ENCODE data around the gene CBLN1. TPM values are rescaled to one million over a fixed set of nuclear protein-coding genes. Genes with fewer than 3 reads are reported as not detected.

The CBLN1 gene
- total RNA-seq, 120 experiments from 2014 or later = 0.81 to 9.0 (median 4.2) TPM

Other genes with a start within 250 kb of the CBLN1 start
- not detected for gene C16orf78, start 92.0 kb upstream of the CBLN1 start, total RNA-seq

All from dorsolateral prefrontal cortex (tissue), 118 donors.